SK-N-SH treated with all-trans-retinoic acid at 6 μM for 48 hours (cell line): ENCODE results near the gene AUTS2.

Source experiments
- ATAC-seq: fragments of 200-7000 bp; cut with Tn5 transposase; 3 replicates; pipeline ENCODE4 v1.9.1; 2020; ENCODE audit warnings: mild to moderate bottlenecking, moderate library complexity
- ARNTL ChIP-seq: fragments of 450-650 bp; formaldehyde crosslinking; IDR thresholded peaks from 2 replicates; pipeline ENCODE4 v1.5.0; 2020; ENCODE audit warnings: low read depth, mild to moderate bottlenecking, moderate library complexity, borderline replicate concordance
- BACH2 ChIP-seq: fragments of 250-450 bp; sonication (Bioruptor Pico); IDR thresholded peaks from 2 replicates; pipeline ENCODE4 v1.9.0; 2021; ENCODE audit warnings: mild to moderate bottlenecking, borderline replicate concordance
- CREB5 ChIP-seq: fragments of 250-450 bp; sonication (Bioruptor Pico); IDR thresholded peaks from 2 replicates; pipeline ENCODE4 v1.5.1; 2020; ENCODE audit warnings: low read depth, mild to moderate bottlenecking, moderate library complexity
- CSDC2 ChIP-seq: fragments of 250-450 bp; sonication (Bioruptor Pico); IDR thresholded peaks from 2 replicates; pipeline ENCODE4 v1.5.0; 2020; ENCODE audit warnings: mild to moderate bottlenecking, moderate library complexity
- CSRNP3 ChIP-seq: fragments of 250-450 bp; sonication (Bioruptor Pico); IDR thresholded peaks from 2 replicates; pipeline ENCODE4 v1.5.1; 2021; ENCODE audit warnings: mild to moderate bottlenecking, moderate library complexity
- ESRRG ChIP-seq: fragments of 250-450 bp; sonication (Bioruptor Pico); IDR thresholded peaks from 2 replicates; pipeline ENCODE4 v1.6.1; 2021; ENCODE audit warnings: mild to moderate bottlenecking
- ISL1 ChIP-seq: fragments of 250-450 bp; sonication (Bioruptor Pico); IDR thresholded peaks from 2 replicates; pipeline ENCODE4 v2.1.2; 2022; ENCODE audit warnings: mild to moderate bottlenecking, moderate library complexity
- OSR1 ChIP-seq: fragments of 250-450 bp; sonication (Bioruptor Pico); IDR thresholded peaks from 2 replicates; pipeline ENCODE4 v1.8.0; 2022; ENCODE audit warnings: moderate library complexity, mild to moderate bottlenecking, inconsistent platforms
- PATZ1 ChIP-seq: fragments of 250-450 bp; sonication (Bioruptor Pico); IDR thresholded peaks from 2 replicates; pipeline ENCODE4 v1.8.0; 2020; ENCODE audit warnings: mild to moderate bottlenecking, moderate library complexity, borderline replicate concordance
- POU6F1 ChIP-seq: fragments of 250-450 bp; sonication (Bioruptor Pico); IDR thresholded peaks from 2 replicates; pipeline ENCODE4 v1.8.0; 2021; ENCODE audit warnings: low read depth, mild to moderate bottlenecking, moderate library complexity, borderline replicate concordance
- PPARA ChIP-seq: fragments of 250-450 bp; sonication (Bioruptor Pico); IDR thresholded peaks from 2 replicates; pipeline ENCODE4 v1.5.0; 2020; ENCODE audit warnings: mild to moderate bottlenecking, borderline replicate concordance
- RARB ChIP-seq: fragments of 250-450 bp; sonication (Bioruptor Pico); IDR thresholded peaks from 2 replicates; pipeline ENCODE4 v1.8.0; 2021; ENCODE audit warnings: mild to moderate bottlenecking, moderate library complexity
- SNAI2 ChIP-seq: fragments of 250-450 bp; sonication (Bioruptor Pico); IDR thresholded peaks from 2 replicates; pipeline ENCODE4 v1.5.0; 2020; ENCODE audit warnings: mild to moderate bottlenecking, moderate library complexity
- TCF4 ChIP-seq: fragments of 250-450 bp; sonication (Bioruptor Pico); IDR thresholded peaks from 2 replicates; pipeline ENCODE4 v1.8.0; 2021; ENCODE audit warnings: mild to moderate bottlenecking, moderate library complexity, borderline replicate concordance
- TOX ChIP-seq: fragments of 250-450 bp; sonication (Bioruptor Pico); IDR thresholded peaks from 2 replicates; pipeline ENCODE4 v1.8.0; 2021; ENCODE audit warnings: mild to moderate bottlenecking, moderate library complexity, borderline replicate concordance
- TSHZ2 ChIP-seq: fragments of 250-450 bp; sonication (Bioruptor Pico); IDR thresholded peaks from 2 replicates; pipeline ENCODE4 v1.5.0; 2020; ENCODE audit warnings: mild to moderate bottlenecking, moderate library complexity
- ZC3H10 ChIP-seq: fragments of 250-450 bp; sonication (Bioruptor Pico); IDR thresholded peaks from 2 replicates; pipeline ENCODE4 v1.5.1; 2021; ENCODE audit warnings: mild to moderate bottlenecking, moderate library complexity
- ZFP3 ChIP-seq: fragments of 250-450 bp; sonication (Bioruptor Pico); IDR thresholded peaks from 2 replicates; pipeline ENCODE4 v1.5.0; 2020; ENCODE audit warnings: mild to moderate bottlenecking, moderate library complexity
- ZFP30 ChIP-seq: fragments of 450-650 bp; formaldehyde crosslinking; IDR thresholded peaks from 2 replicates; pipeline ENCODE4 v1.5.0; 2022; ENCODE audit warnings: mild to moderate bottlenecking, moderate library complexity
- ZNF70 ChIP-seq: fragments of 450-650 bp; formaldehyde crosslinking; IDR thresholded peaks from 2 replicates; pipeline ENCODE4 v1.5.0; 2020; ENCODE audit warnings: mild to moderate bottlenecking, moderate library complexity
- ZNF8 ChIP-seq: fragments of 450-650 bp; formaldehyde crosslinking; IDR thresholded peaks from 2 replicates; pipeline ENCODE4 v1.5.0; 2020; ENCODE audit warnings: mild to moderate bottlenecking, moderate library complexity

The AUTS2 gene

GRCh38 chr7:69732203-69732602 is 133.9 kb downstream of the AUTS2 start:
- no peak for ATAC-seq
- TF ChIP-seq RARB (CRISPR knock-in tag) = no peak
- TF ChIP-seq OSR1 (CRISPR knock-in tag) = no peak
- no peak for TF ChIP-seq TCF4

- no peak for ATAC-seq
- no peak for TF ChIP-seq CSDC2
Measured at GRCh38 chr7:69735582-69735981, 137.3 kb downstream of the AUTS2 start.

GRCh38 chr7:69736126-69736810 is 138.0 kb downstream of the AUTS2 start:
- no peak for TF ChIP-seq PPARA (CRISPR knock-in tag)
- no peak for TF ChIP-seq ZFP30 (CRISPR knock-in tag)
- TF ChIP-seq ZNF8 (CRISPR knock-in tag) = no peak
- TF ChIP-seq OSR1 (CRISPR knock-in tag) = no peak
- TF ChIP-seq RARB (CRISPR knock-in tag) = no peak
- TF ChIP-seq ZC3H10 (CRISPR knock-in tag) = no peak
- TF ChIP-seq TSHZ2 (CRISPR knock-in tag) = no peak
- TF ChIP-seq, all 23 proteins: peak for 0
- ATAC-seq = no peak

GRCh38 chr7:69738396-69738951 is 140.2 kb downstream of the AUTS2 start:
- ATAC-seq = peak; percentile 70
- TF ChIP-seq ISL1 (CRISPR knock-in tag) = peak; percentile 56
- no peak for TF ChIP-seq PPARA (CRISPR knock-in tag)
- peak; percentile 15; the same call in 1 of the 2 replicates for TF ChIP-seq TCF4

GRCh38 chr7:69739190-69739589 is 140.9 kb downstream of the AUTS2 start:
- no peak for ATAC-seq

More at GRCh38 chr7:69739190-69739589, 140.9 kb downstream of the AUTS2 start:
- TF ChIP-seq SNAI2 (CRISPR knock-in tag) = no peak
- TF ChIP-seq OSR1 (CRISPR knock-in tag) = no peak
- no peak for TF ChIP-seq PATZ1
- no peak for TF ChIP-seq TOX (CRISPR knock-in tag)
- TF ChIP-seq BACH2 (CRISPR knock-in tag) = no peak
- TF ChIP-seq CSRNP3 = no peak
- no peak for TF ChIP-seq TCF4
- TF ChIP-seq ISL1 (CRISPR knock-in tag) = no peak
- TF ChIP-seq POU6F1 (CRISPR knock-in tag) = no peak
- TF ChIP-seq ARNTL (CRISPR knock-in tag) = no peak
- no peak for TF ChIP-seq ZNF70 (CRISPR knock-in tag)
- no peak for TF ChIP-seq ZC3H10 (CRISPR knock-in tag)
- TF ChIP-seq CREB5 (CRISPR knock-in tag) = no peak
- TF ChIP-seq ZFP3 (CRISPR knock-in tag) = no peak
- no peak for TF ChIP-seq ZNF8 (CRISPR knock-in tag)
- no peak for TF ChIP-seq ESRRG
- no peak for TF ChIP-seq RARB (CRISPR knock-in tag)
- no peak for TF ChIP-seq ZFP30 (CRISPR knock-in tag)
